ENCODE measurements around the gene SECISBP2.
"Not testable (repeated sequence)": the region's sequence is repeated elsewhere in the genome, so short reads cannot be mapped to it uniquely, and the experiment has no call there.

Gene SECISBP2

GRCh38 chr9:89367726-89368437, 49.6 kb downstream of the SECISBP2 start:
- TF ChIP-seq CTCF (IDR thresholded peaks at IDR 0.05): no peak
- no peak overlapping the region for H3K4me3 ChIP-seq (ENCODE audit: low read depth in 1 of 2, low read length in 1 of 2)
- H3K9me3 ChIP-seq: no peaks in the 10 kb centered on the region
- no peaks in the 10 kb centered on the region for H3K4me1 ChIP-seq (ENCODE audit: control insufficient read depth in 1 of 2, insufficient read depth in 1 of 2, low read depth in 1 of 2, low read length in 1 of 2)
- peaks cover 77% of the 10 kb centered on the region for H3K36me3 ChIP-seq
- no peaks in the 10 kb centered on the region for H3K27me3 ChIP-seq
- peak overlapping the region; percentile 58 for H3K27ac ChIP-seq

- TF ChIP-seq CTCF (IDR thresholded peaks at IDR 0.05): no peak
- no peak overlapping the region for H3K4me3 ChIP-seq (ENCODE audit: low read depth in 1 of 2, low read length in 1 of 2)
- H3K36me3 ChIP-seq: peaks cover 77% of the 10 kb centered on the region
- no peaks in the 10 kb centered on the region for H3K4me1 ChIP-seq (ENCODE audit: control insufficient read depth in 1 of 2, insufficient read depth in 1 of 2, low read depth in 1 of 2, low read length in 1 of 2)
- no peaks in the 10 kb centered on the region for H3K9me3 ChIP-seq
- H3K27ac ChIP-seq: peak overlapping the region; percentile 6
- no peaks in the 10 kb centered on the region for H3K27me3 ChIP-seq
Measured at GRCh38 chr9:89368550-89368949, 50.2 kb downstream of the SECISBP2 start.

DNA sequence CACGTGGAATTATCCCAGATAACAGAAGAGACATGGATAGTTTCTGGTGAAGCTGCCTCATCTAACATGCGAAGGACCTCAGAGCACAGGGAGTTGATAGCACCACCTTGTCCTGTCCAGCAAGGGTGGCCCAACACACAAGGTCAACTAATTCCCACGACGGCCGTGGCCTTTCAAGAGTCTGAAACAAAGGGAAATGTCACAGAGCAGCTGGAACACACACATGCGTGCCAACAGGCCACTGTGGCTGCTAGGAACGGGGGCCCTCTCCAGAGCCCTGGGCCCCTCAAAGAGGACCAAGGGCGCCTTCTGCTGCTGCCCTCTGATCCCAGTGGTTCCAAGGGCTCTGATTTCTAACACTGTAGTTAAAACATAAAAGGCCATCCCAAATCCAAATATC, 50.7 kb downstream of the SECISBP2 start:
- Histone ChIP-seq H3K4me3 (ENCODE audit: low read depth in 1 of 2, low read length in 1 of 2) (no peak overlapping the region), H3K9me3 (no peaks in the 10 kb centered on the region), H3K36me3 (peaks cover 77% of the 10 kb centered on the region), H3K27me3 (no peaks in the 10 kb centered on the region), H3K4me1 (ENCODE audit: control insufficient read depth in 1 of 2, insufficient read depth in 1 of 2, low read depth in 1 of 2, low read length in 1 of 2) (no peaks in the 10 kb centered on the region), H3K27ac (no peak overlapping the region)
- TF ChIP-seq CTCF (IDR thresholded peaks at IDR 0.05): no peak

DNA sequence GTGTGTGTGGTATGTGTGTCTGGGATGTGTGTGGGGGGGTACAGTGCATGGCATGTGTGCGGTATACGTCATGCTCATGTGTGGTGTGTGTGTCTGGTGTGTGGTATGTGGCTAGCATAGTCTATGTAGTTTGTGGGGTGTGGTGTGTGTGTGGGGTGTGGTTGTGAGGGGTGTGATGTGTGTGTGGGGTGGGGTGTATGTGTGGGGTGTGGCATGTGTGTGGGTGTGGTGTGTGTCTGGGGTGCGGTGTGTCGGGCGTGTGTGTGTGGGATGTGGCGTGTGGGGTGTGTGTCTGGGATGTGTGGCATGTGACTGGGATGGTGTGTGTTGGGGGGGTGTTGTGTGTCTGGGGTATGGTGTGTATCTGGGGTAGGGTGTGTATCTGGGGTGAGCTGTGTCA, 52.3 kb downstream of the SECISBP2 start:
- Histone ChIP-seq H3K27ac (no peak overlapping the region), H3K4me1 (ENCODE audit: control insufficient read depth in 1 of 2, insufficient read depth in 1 of 2, low read depth in 1 of 2, low read length in 1 of 2) (peaks cover 0 to 13% of the 10 kb centered on the region in 2 experiments), H3K36me3 (peaks cover 76% of the 10 kb centered on the region), H3K9me3 (no peaks in the 10 kb centered on the region), H3K4me3 (ENCODE audit: low read depth in 1 of 2, low read length in 1 of 2) (no peak overlapping the region), H3K27me3 (no peaks in the 10 kb centered on the region)
- no peak for TF ChIP-seq CTCF (IDR thresholded peaks at IDR 0.05)

GRCh38 chr9:89371791-89372190, 53.5 kb downstream of the SECISBP2 start:
- H3K27ac ChIP-seq; H3K9me3 ChIP-seq; H3K4me3 ChIP-seq (ENCODE audit: low read depth in 1 of 2, low read length in 1 of 2); H3K27me3 ChIP-seq: not testable (repeated sequence)
- Histone ChIP-seq H3K4me1 (ENCODE audit: control insufficient read depth in 1 of 2, insufficient read depth in 1 of 2, low read depth in 1 of 2, low read length in 1 of 2) (peaks cover 0 to 22% of the 10 kb centered on the region in 2 experiments), H3K36me3 (peaks cover 77% of the 10 kb centered on the region)

GRCh38 chr9:89372230-89372816, 54.0 kb downstream of the SECISBP2 start:
- no peak for TF ChIP-seq CTCF (IDR thresholded peaks at IDR 0.05)
- H3K4me3 ChIP-seq (ENCODE audit: low read depth in 1 of 2, low read length in 1 of 2): no peak overlapping the region
- H3K4me1 ChIP-seq (ENCODE audit: control insufficient read depth in 1 of 2, insufficient read depth in 1 of 2, low read depth in 1 of 2, low read length in 1 of 2): peaks cover 0 to 24% of the 10 kb centered on the region in 2 experiments
- peak overlapping the region; percentile 75 for H3K27ac ChIP-seq
- no peaks in the 10 kb centered on the region for H3K27me3 ChIP-seq
- H3K36me3 ChIP-seq: peaks cover 78% of the 10 kb centered on the region
- H3K9me3 ChIP-seq: no peaks in the 10 kb centered on the region
